ENCODE data around the gene CLCNKA.

DNA sequence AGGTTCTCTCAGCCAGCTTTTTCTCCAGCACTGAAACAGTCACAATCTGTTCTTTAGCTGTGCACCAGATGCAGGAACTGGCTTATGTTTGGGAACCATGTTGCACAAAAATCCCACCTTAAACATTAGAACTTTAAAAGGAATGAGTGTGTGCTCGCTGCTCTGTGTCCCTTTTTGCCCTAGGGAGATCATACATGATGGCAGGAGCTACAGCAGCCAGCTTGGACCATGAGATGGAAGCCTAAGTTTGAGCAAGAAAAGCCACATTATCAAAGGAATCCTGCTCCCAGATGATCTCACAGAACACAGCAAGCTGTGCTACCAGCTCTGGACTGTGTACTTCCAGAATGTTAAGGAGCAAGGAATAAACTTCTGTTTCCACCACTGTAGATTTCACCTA lies 49.4 kb upstream of the CLCNKA start:
- TF ChIP-seq ZFX (IDR thresholded peaks at IDR 0.05; ENCODE audit: borderline replicate concordance) = no peak
- TF ChIP-seq, protein P1, sequence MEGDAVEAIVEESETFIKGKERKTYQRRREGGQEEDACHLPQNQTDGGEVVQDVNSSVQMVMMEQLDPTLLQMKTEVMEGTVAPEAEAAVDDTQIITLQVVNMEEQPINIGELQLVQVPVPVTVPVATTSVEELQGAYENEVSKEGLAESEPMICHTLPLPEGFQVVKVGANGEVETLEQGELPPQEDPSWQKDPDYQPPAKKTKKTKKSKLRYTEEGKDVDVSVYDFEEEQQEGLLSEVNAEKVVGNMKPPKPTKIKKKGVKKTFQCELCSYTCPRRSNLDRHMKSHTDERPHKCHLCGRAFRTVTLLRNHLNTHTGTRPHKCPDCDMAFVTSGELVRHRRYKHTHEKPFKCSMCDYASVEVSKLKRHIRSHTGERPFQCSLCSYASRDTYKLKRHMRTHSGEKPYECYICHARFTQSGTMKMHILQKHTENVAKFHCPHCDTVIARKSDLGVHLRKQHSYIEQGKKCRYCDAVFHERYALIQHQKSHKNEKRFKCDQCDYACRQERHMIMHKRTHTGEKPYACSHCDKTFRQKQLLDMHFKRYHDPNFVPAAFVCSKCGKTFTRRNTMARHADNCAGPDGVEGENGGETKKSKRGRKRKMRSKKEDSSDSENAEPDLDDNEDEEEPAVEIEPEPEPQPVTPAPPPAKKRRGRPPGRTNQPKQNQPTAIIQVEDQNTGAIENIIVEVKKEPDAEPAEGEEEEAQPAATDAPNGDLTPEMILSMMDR (IDR thresholded peaks at IDR 0.05) = no peak
